Endothelial cell of umbilical vein (primary cell): ENCODE data around the gene ELP4.

Experiments
- EZH2 ChIP-seq: IDR thresholded peaks from 2 replicates; pipeline ENCODE4 v1.6.1; 2012; ENCODE audit warnings: borderline replicate concordance, low read depth, mild to moderate bottlenecking, moderate library complexity, low read length, inconsistent platforms; ENCODE audit not compliant: severe bottlenecking
- MAX ChIP-seq: IDR thresholded peaks from 2 replicates; pipeline ENCODE4 v1.6.1; 2011; ENCODE audit not compliant: insufficient read depth, insufficient read length

GRCh38 chr11:31676280-31676982 lies 166.9 kb downstream of the ELP4 start:
- TF ChIP-seq EZH2, result no peak
- TF ChIP-seq MAX, result no peak
